GM12864 (cell line): ENCODE data around the gene SAMM50.

ENCODE experiments used
- DNase-seq: peaks from one replicate; pipeline ENCODE4 v3.0.0-alpha.2; 2011; ENCODE audit warnings: low read depth
- H3K4me3 ChIP-seq: 2 replicates; pipeline ENCODE4 v1.5.1; 2011; ENCODE audit warnings: mild to moderate bottlenecking, low read depth, low read length, control low read depth
- TF ChIP-seq, protein P1 (sequence below): IDR thresholded peaks from 2 replicates; pipeline ENCODE4 v1.5.1; 2011; ENCODE audit warnings: low read depth, mild to moderate bottlenecking, moderate library complexity, low read length, control low read depth, inconsistent platforms; ENCODE audit errors: missing control alignments

The SAMM50 gene

DNA sequence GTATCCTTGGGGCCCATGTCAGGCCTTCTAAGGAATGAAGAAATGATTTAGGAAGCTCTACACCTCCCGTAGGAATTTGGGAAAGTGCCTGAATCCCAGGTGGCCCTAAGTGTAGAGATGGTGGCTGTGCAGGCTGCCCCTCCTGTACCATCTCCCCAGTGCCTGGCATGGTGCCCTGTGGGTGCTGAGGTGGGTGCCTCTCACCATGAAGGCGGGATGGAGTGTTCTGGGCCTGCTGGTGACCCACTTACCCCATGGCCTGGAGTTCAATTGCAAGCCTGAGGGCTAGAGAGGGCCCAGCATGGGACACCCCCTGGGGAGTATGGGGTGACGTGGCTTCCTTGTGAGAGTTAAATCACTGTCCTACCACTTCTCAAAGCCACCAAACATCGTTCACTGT lies 19.8 kb downstream of the SAMM50 start:
- TF ChIP-seq, protein P1, sequence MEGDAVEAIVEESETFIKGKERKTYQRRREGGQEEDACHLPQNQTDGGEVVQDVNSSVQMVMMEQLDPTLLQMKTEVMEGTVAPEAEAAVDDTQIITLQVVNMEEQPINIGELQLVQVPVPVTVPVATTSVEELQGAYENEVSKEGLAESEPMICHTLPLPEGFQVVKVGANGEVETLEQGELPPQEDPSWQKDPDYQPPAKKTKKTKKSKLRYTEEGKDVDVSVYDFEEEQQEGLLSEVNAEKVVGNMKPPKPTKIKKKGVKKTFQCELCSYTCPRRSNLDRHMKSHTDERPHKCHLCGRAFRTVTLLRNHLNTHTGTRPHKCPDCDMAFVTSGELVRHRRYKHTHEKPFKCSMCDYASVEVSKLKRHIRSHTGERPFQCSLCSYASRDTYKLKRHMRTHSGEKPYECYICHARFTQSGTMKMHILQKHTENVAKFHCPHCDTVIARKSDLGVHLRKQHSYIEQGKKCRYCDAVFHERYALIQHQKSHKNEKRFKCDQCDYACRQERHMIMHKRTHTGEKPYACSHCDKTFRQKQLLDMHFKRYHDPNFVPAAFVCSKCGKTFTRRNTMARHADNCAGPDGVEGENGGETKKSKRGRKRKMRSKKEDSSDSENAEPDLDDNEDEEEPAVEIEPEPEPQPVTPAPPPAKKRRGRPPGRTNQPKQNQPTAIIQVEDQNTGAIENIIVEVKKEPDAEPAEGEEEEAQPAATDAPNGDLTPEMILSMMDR, result no peak
- DNase-seq, result no peak
- H3K4me3 ChIP-seq, result no peak overlapping the region

DNA sequence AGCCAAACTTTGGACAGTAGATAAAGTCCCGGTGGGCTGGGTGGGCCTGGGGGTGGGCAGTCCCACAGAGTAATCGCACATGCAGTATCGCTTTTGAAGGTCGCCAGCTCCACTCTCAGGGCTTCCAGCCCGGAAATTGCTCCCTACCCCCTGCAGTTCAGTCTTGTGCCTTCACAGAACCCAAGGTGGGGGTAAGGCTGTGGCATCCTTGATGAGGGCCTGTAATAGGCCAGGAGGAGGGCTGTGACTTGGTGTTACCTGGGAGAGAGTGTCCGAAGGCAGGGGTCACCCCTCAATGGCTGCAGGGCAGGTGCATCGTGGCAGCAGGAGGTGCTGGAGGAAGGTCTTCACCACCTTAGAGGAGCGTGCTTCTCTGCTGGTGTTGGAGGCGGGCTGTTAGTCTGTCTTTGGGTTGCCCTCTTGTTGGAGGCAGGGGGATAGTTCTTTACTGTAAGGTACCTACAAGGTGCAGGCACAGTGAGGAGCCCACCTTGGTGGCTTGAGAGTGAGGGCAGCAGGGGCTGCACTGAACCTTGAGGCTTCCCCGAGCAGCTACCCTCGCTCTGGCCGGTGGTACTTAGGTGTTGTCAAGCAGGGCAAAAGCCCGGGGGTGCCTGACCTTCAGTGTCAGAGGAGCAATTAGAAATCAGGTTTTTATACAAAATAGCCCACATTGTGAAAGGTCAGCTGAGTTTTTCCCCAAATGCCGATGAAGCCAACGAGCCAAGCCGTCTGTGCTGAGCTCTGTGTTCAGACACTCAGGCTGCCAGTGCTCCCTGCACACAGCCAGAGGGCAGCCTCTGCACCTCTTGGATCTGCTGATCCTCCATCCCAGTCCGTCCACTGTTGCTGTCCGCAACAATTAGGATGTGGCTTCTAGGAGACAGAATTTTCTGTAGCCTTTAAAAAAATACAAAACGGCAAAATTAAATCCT lies 21.9 kb downstream of the SAMM50 start:
- no peak for DNase-seq
- TF ChIP-seq, protein P1, result no peak
- no peak overlapping the region for H3K4me3 ChIP-seq

DNA sequence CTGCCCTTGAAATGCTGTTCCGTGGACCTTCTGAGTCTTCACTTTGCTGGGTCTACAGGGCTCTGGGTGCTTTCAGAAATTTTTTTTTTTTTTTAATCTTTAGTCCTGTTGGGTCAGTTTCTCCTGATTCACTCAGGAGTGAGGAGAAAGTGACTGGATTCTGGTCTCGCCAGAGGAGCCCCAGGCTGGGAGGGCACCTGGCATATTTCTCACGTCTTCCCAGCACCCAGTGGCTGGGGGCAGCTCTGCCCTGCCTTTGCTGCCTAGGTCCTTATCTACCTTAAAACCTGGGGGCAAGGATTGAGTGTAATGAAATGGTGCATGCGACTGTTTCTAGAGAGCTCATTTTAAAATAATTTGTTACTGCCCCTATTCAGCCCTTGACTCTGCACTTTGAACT lies 23.3 kb downstream of the SAMM50 start:
- no peak for DNase-seq
- TF ChIP-seq, protein P1, result no peak
- H3K4me3 ChIP-seq, result no peak overlapping the region

DNA sequence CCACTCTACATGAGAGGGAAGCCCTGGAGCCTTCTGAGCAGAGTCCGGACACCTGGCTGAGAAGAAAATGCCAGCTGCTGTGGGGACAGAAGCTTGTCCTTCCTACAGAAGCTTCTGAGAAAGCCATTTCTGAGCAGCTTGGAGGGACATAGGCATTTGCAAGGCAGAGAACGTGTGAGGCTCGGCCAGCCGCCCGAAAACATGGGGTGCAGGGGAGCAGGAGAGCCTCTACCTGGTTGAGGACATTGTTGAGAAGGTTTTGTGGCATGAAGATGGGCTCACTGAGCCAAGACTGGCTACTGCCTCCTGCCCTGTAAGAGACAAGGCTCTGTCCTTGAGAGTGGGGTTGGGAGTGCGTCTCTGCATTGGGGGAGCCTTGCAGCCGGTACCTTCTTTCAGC lies 25.3 kb downstream of the SAMM50 start:
- H3K4me3 ChIP-seq, result no peak overlapping the region
- TF ChIP-seq, protein P1, result no peak
- DNase-seq, result no peak

DNA sequence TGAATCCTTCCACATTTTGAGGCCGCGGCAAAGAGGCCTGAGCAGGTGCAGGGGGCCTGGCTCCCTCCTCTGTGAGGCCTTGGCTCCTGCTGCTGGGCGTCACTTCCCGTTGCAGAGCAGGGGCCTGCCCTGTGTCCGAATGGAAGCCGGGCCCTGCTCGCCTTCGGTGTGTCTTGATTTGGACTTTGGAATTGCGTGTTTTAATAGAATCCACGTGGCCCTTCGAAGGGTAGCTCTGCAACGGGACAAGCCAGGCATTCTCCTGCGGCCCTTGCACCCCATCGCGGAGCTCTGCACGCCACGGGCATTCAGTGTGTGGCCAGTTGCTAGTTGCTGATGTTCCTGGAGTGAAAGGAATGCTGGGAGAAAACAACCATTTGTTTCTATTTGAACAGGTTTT lies 25.8 kb downstream of the SAMM50 start:
- H3K4me3 ChIP-seq, result no peak overlapping the region
- TF ChIP-seq, protein P1, result no peak
- DNase-seq, result no peak

DNA sequence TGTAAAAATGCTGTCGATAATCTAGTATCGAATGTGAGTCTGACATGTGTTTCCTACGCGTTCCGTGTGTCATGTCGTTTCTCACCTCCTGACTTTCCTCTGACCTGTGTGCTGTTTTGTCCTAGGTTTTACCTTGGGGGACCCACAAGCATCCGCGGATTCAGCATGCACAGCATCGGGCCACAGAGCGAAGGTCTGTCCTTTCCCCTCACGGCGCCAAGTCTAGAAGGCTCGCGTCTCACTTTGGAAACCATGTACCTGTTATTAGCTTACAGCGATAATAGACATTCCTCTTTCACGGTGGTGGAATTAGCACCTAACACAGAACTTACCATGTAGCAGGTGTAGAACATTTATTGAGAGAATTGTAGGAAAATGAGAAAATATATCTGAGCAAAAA lies 28.6 kb downstream of the SAMM50 start:
- TF ChIP-seq, protein P1, result no peak
- H3K4me3 ChIP-seq, result no peak overlapping the region

DNA sequence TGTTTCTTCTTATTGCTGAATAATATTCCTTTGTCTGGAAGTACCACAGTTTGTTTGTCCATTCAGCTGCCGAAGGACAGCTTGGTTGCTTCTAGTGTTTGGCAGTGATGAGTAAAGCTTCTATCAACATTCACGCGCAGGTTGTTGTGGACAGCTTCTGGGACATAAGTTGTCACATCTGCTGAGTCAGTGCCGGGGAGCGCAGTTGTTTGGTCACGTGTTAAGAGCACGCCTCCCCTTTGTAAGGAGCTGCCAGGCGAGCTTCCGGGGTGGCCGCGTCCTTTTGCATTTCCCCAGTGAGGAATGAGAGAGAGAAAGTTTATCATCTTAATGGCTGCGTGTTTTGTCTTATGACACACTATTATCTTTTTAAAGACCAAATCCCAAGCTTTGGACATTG lies 30.3 kb downstream of the SAMM50 start:
- TF ChIP-seq, protein P1, result no peak
- DNase-seq, result no peak
- H3K4me3 ChIP-seq, result no peak overlapping the region

More for the DNA sequence above, 28.6 kb downstream of the SAMM50 start:
- no peak for DNase-seq
